LNCAP (cell line): ENCODE results near the gene NELFCD.

Source experiments
- TF ChIP-seq, protein P1 (sequence below): fragments of 450-650 bp; IDR thresholded peaks from 2 replicates; pipeline ENCODE4 v1.5.1; 2017; ENCODE audit warnings: mild to moderate bottlenecking

NELFCD gene, protein sequence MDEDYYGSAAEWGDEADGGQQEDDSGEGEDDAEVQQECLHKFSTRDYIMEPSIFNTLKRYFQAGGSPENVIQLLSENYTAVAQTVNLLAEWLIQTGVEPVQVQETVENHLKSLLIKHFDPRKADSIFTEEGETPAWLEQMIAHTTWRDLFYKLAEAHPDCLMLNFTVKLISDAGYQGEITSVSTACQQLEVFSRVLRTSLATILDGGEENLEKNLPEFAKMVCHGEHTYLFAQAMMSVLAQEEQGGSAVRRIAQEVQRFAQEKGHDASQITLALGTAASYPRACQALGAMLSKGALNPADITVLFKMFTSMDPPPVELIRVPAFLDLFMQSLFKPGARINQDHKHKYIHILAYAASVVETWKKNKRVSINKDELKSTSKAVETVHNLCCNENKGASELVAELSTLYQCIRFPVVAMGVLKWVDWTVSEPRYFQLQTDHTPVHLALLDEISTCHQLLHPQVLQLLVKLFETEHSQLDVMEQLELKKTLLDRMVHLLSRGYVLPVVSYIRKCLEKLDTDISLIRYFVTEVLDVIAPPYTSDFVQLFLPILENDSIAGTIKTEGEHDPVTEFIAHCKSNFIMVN

DNA sequence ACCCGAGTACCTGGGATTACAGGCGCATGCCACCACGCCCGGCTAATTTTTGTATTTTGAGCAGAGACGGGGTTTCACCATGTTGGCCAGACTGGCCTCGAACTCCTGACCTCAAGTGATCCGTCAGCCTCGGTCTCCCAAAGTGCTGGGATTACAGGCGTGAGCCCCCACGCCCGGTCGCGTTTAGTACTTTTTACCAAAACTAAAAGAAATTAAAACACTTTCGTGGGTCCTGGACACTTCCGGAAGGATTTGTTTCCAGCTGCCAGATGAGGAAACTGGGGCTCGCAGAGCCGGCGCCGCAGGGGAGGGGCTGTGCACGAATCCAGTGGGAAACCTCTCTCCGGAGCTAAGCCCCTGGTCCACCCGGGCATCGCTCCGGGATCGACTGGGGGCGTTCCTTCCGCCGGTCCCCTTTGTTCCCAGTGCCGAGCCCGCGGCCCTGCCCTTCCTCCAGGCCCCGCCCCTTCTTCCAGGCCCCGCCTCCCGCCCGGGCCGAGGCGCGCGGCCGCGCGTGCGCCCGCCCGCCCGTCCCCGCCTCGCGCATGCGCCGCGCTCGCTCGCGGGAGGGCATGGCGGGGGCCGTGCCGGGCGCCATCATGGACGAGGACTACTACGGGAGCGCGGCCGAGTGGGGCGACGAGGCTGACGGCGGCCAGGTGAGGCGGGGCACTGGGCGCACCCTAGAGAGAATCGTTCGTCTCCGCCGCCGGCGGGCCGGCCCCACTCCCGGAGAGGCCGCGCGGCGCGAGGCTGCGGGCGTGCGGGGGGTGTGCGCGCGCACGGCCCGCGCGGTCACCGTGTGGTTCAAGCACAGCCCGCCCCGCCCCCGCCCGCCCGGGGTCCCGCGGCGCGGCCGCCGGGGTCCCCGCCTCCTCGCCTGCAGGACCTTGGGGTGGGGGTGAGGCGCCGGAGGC lies at the start of gene NELFCD:
Gene NELFCD (plus strand): TSS at position 546 of the 917 bp plus-strand sequence. CDS start 54 bp downstream, at position 600.
- TF ChIP-seq, protein P1, sequence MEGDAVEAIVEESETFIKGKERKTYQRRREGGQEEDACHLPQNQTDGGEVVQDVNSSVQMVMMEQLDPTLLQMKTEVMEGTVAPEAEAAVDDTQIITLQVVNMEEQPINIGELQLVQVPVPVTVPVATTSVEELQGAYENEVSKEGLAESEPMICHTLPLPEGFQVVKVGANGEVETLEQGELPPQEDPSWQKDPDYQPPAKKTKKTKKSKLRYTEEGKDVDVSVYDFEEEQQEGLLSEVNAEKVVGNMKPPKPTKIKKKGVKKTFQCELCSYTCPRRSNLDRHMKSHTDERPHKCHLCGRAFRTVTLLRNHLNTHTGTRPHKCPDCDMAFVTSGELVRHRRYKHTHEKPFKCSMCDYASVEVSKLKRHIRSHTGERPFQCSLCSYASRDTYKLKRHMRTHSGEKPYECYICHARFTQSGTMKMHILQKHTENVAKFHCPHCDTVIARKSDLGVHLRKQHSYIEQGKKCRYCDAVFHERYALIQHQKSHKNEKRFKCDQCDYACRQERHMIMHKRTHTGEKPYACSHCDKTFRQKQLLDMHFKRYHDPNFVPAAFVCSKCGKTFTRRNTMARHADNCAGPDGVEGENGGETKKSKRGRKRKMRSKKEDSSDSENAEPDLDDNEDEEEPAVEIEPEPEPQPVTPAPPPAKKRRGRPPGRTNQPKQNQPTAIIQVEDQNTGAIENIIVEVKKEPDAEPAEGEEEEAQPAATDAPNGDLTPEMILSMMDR: no peak

- TF ChIP-seq, protein P1: no peak
Observed at GRCh38 chr20:58932170-58932569, 48.9 kb upstream of the NELFCD start.

DNA sequence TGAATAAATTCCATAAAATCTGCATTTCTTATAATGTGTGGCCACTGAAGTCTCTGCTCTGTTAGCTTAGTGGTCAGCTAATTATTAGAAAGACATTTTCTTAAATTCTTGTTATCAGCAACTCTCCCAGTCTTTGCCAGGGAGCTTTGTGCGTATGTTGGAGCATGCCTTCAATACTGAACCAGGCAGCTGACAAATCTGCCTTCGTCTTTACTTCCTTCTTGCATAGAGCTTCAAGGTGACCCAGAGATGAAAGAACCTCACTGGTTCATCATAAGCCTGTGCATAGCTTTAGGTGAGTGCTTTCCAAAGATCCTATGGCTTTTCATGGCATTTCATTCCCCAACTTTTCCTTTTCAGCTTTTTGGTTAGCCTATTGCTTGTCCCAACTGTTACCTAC lies 43.0 kb upstream of the NELFCD start:
- TF ChIP-seq, protein P1: no peak

DNA sequence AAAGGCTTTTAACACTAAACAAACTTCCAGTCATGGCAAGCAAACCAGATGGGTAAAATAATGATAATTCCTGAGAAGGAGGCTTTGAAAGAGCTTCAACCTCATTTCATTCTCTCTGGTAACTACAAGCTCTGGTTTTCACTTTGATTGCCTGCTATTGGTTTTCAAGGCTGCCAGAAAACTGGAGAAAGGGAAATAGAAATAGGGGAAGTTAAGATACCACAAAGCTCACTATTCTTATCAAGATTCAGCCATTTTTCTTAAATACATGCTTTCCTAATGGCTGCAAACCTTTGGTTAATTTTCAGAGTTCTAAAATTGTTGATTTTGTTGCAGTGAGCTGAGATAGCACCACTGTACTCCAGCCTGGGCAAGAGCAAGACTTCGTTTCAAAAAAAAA lies 42.5 kb upstream of the NELFCD start:
- TF ChIP-seq, protein P1: no peak

- TF ChIP-seq, protein P1: no peak
Observed at GRCh38 chr20:58941471-58941870, 39.6 kb upstream of the NELFCD start.

DNA sequence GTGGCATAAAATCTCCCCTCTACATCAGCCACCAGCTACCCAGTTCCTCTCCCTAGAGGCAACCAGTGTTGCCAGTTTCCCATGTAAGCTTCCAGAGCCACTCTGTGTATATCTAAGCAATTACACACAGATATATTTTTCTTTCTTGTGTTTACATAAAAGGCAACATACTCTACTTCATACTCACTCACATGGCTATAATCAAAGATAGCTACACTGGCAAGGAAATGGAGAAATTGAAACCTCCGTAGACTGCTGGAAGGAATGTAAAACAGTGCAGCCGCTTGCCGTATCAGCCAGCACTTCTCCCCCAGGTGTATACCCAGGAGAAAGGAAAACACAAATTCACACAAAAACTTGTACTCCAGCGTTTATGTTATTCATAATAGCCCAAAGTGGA lies 38.5 kb upstream of the NELFCD start:
- TF ChIP-seq, protein P1: no peak

DNA sequence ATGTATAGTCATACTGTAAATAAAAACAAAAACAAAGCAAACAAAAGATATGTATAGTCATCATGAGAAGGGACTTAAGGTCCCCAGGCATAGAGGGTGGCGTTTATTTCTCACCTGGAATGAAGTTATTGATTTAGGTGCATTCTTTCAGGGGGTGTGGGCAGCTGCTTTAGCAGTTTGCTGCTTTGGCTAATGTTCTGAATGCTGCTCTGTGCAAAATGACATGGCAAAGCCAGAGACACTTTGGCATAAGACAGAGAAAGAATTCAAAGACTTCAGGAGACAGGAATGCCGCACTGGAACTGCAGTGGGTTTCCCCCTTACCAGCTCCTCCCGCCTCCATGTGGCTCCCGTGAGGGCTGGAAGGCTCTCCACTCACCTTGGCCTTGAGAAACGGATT lies 36.4 kb upstream of the NELFCD start:
- TF ChIP-seq, protein P1: no peak
